HepG2 (cell line): Measurements from ENCODE around the gene PNLDC1. TPM values are rescaled to one million over a fixed set of nuclear protein-coding genes. Genes with fewer than 3 reads are reported as not detected.
A peak's percentile ranks its signal among the peaks of the same experiment; 100 is the strongest.

Source experiments
- DMAP1 ChIP-seq: IDR thresholded peaks from 2 replicates; pipeline ENCODE4 v1.6.1; 2016
- FOXK2 ChIP-seq: fragments of 450-650 bp; IDR thresholded peaks from 2 replicates; pipeline ENCODE4 v1.6.1; 2016
- MTF2 ChIP-seq: sonication (generic); formaldehyde crosslinking; IDR thresholded peaks from 2 replicates; pipeline ENCODE4 v1.5.0; 2020; ENCODE audit warnings: missing genetic modification reagents, borderline replicate concordance
- POLR2AphosphoS2 ChIP-seq: IDR thresholded peaks from 2 replicates; pipeline ENCODE4 v1.6.1; 2011; ENCODE audit warnings: low read depth, low read length, improper control_type of control experiment
- RFXANK ChIP-seq: IDR thresholded peaks from 2 replicates; pipeline ENCODE4 v1.6.1; 2016
- SMARCC2 ChIP-seq: fragments of 450-650 bp; IDR thresholded peaks from 2 replicates; pipeline ENCODE4 v1.6.1; 2017; ENCODE audit warnings: antibody characterized with exemption, mild to moderate bottlenecking
- STAT5B ChIP-seq: sonication (generic); formaldehyde crosslinking; IDR thresholded peaks from 2 replicates; pipeline ENCODE4 v1.4.0; 2020; ENCODE audit warnings: missing genetic modification reagents
- ZBTB1 ChIP-seq: sonication (generic); formaldehyde crosslinking; IDR thresholded peaks from 2 replicates; pipeline ENCODE4 v1.4.0; 2020; ENCODE audit warnings: missing genetic modification reagents, borderline replicate concordance
- ZBTB3 ChIP-seq: sonication (generic); formaldehyde crosslinking; IDR thresholded peaks from 2 replicates; pipeline ENCODE4 v1.4.0; 2020; ENCODE audit warnings: low read depth, mild to moderate bottlenecking, moderate library complexity, missing genetic modification reagents, borderline replicate concordance
- ZFP41 ChIP-seq: sonication (generic); formaldehyde crosslinking; IDR thresholded peaks from 2 replicates; pipeline ENCODE4 v1.4.0; 2020; ENCODE audit warnings: mild to moderate bottlenecking, missing genetic modification reagents, borderline replicate concordance
- ZKSCAN1 ChIP-seq: fragments of 150-350 bp; IDR thresholded peaks from 2 replicates; pipeline ENCODE4 v1.6.1; 2014; ENCODE audit warnings: low read length
- ZNF124 ChIP-seq: sonication (generic); formaldehyde crosslinking; IDR thresholded peaks from 2 replicates; pipeline ENCODE4 v1.4.0; 2020; ENCODE audit warnings: missing genetic modification reagents
- ZNF296 ChIP-seq: sonication (generic); formaldehyde crosslinking; conservative IDR thresholded peaks from 2 replicates; pipeline ENCODE4 v1.5.0; 2020; ENCODE audit warnings: mild to moderate bottlenecking, missing genetic modification reagents
- ZNF34 ChIP-seq: sonication (generic); formaldehyde crosslinking; IDR thresholded peaks from 2 replicates; pipeline ENCODE4 v1.4.0; 2020; ENCODE audit warnings: mild to moderate bottlenecking, missing genetic modification reagents, borderline replicate concordance
- ZNF652 ChIP-seq: IDR thresholded peaks from 2 replicates; pipeline ENCODE4 v1.6.1; 2016; ENCODE audit warnings: low read depth, borderline replicate concordance
- polyA plus RNA-seq, 8 experiments: library from polyadenylated mRNA; depleted of rRNA in 3 of 8; stranded (reverse) in 7 of 8; unstranded in 1 of 8; fragments of >200 nt; fragmentation: Illumina TruSeq in 4 of 8; extraction: Trizol in 4 of 8; gene quantifications; 2 replicates each; pipeline versions ENCODE4 v1.2.1 to v1.2.3, GENCODE V29; 2011 to 2016; ENCODE audit warnings: low read depth in 4 of 8, missing spikeins in 1 of 8, mixed read lengths in 1 of 8; ENCODE audit not compliant: insufficient read depth in 1 of 8
- total RNA-seq, 5 experiments: library from RNA; depleted of rRNA; stranded (reverse); fragments of >200 nt; fragmentation: Illumina TruSeq; extraction: Trizol; gene quantifications; 2 replicates each; pipeline ENCODE4 v1.2.3, GENCODE V29; 2016; ENCODE audit warnings: low read depth in 1 of 5
- TF ChIP-seq, protein P1 (sequence below): sonication (generic); formaldehyde crosslinking; IDR thresholded peaks from 2 replicates; pipeline ENCODE4 v1.4.0; 2020; ENCODE audit warnings: missing genetic modification reagents, borderline replicate concordance
- TF ChIP-seq, protein P2 (sequence below): sonication (generic); formaldehyde crosslinking; IDR thresholded peaks from 2 replicates; pipeline ENCODE4 v1.9.0; 2021; ENCODE audit warnings: missing genetic modification reagents, borderline replicate concordance
- TF ChIP-seq, protein P3 (sequence below): sonication (generic); formaldehyde crosslinking; conservative IDR thresholded peaks from 2 replicates; pipeline ENCODE4 v1.4.0; 2020; ENCODE audit warnings: mild to moderate bottlenecking, missing genetic modification reagents, moderate library complexity
- TF ChIP-seq, protein P4 (sequence below): sonication (generic); formaldehyde crosslinking; IDR thresholded peaks from 2 replicates; pipeline ENCODE4 v1.4.0; 2020; ENCODE audit warnings: missing genetic modification reagents; ENCODE audit errors: not compliant biosample characterization
- TF ChIP-seq, protein P5 (sequence below): sonication (generic); formaldehyde crosslinking; IDR thresholded peaks from 2 replicates; pipeline ENCODE4 v1.5.0; 2020; ENCODE audit warnings: mild to moderate bottlenecking, missing genetic modification reagents, borderline replicate concordance

Gene PNLDC1
- total and polyA plus RNA-seq, 2 of the 13 experiments (the other 11 are each of a cell fraction or from before 2014, with no cell fraction given): not detected

DNA sequence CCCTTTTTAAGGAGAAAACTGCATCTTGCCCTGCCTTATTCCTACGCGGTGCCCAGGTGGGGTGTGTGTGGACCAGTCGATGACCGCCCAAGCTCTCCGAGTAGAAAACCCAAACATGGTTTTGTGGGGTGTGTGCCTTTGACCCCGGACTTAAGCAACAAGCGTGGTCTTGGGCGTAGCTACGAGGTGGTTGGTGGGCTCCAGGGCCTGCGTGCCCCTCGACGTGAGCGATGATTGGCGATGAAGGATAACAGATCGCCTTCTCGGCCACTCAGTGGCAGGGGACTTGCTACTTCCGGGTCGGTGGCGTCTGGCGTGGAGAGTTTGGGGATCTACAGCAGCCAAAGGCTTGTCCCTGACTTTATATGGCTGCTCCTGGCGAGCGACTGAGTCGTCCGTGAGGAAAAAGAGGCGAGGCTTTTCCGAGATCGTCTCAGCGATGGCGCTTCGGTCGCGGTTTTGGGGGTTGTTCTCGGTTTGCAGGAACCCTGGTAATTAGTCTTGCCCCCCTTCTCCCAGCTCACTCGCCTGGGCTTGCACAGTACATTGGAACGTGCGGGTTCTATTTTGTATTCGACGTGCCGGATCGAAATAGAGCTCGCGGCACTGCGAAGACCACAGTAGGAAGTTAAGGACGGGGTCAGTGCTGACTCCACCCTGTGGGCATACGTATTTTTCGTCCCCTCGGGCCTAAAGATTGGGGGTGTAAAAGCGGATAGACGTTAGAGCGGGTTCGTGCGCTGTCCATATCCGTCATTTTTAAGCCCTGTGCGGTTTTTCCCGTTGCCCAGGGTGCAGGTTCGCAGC, 9.7 kb upstream of the PNLDC1 start, which contains the start of gene MRPL18 (continued):
- TF ChIP-seq ZKSCAN1 (0 out of 2 replicates have a peak, but pooled peaks have one; percentile 18), DMAP1 (CRISPR knock-in tag) (peak; percentile 58; the same call in 1 of the 2 replicates), ZNF124 (CRISPR knock-in tag) (no peak), ZBTB3 (CRISPR knock-in tag) (no peak; the same call in 1 of the 2 replicates), SMARCC2 (no peak), MTF2 (no peak), RFXANK (CRISPR knock-in tag) (no peak), ZNF296 (CRISPR knock-in tag) (no peak), ZNF652 (CRISPR knock-in tag) (no peak), ZFP41 (no peak), FOXK2 (no peak), ZBTB1 (CRISPR knock-in tag) (no peak), STAT5B (CRISPR knock-in tag) (no peak), POLR2AphosphoS2 (no peak), ZNF34 (no peak)
- TF ChIP-seq, protein P1, sequence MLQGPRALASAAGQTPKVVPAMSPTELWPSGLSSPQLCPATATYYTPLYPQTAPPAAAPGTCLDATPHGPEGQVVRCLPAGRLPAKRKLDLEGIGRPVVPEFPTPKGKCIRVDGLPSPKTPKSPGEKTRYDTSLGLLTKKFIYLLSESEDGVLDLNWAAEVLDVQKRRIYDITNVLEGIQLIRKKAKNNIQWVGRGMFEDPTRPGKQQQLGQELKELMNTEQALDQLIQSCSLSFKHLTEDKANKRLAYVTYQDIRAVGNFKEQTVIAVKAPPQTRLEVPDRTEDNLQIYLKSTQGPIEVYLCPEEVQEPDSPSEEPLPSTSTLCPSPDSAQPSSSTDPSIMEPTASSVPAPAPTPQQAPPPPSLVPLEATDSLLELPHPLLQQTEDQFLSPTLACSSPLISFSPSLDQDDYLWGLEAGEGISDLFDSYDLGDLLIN (CRISPR knock-in tag): no peak
- TF ChIP-seq, protein P2, sequence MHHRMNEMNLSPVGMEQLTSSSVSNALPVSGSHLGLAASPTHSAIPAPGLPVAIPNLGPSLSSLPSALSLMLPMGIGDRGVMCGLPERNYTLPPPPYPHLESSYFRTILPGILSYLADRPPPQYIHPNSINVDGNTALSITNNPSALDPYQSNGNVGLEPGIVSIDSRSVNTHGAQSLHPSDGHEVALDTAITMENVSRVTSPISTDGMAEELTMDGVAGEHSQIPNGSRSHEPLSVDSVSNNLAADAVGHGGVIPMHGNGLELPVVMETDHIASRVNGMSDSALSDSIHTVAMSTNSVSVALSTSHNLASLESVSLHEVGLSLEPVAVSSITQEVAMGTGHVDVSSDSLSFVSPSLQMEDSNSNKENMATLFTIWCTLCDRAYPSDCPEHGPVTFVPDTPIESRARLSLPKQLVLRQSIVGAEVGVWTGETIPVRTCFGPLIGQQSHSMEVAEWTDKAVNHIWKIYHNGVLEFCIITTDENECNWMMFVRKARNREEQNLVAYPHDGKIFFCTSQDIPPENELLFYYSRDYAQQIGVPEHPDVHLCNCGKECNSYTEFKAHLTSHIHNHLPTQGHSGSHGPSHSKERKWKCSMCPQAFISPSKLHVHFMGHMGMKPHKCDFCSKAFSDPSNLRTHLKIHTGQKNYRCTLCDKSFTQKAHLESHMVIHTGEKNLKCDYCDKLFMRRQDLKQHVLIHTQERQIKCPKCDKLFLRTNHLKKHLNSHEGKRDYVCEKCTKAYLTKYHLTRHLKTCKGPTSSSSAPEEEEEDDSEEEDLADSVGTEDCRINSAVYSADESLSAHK (CRISPR knock-in tag): no peak
- TF ChIP-seq, protein P3, sequence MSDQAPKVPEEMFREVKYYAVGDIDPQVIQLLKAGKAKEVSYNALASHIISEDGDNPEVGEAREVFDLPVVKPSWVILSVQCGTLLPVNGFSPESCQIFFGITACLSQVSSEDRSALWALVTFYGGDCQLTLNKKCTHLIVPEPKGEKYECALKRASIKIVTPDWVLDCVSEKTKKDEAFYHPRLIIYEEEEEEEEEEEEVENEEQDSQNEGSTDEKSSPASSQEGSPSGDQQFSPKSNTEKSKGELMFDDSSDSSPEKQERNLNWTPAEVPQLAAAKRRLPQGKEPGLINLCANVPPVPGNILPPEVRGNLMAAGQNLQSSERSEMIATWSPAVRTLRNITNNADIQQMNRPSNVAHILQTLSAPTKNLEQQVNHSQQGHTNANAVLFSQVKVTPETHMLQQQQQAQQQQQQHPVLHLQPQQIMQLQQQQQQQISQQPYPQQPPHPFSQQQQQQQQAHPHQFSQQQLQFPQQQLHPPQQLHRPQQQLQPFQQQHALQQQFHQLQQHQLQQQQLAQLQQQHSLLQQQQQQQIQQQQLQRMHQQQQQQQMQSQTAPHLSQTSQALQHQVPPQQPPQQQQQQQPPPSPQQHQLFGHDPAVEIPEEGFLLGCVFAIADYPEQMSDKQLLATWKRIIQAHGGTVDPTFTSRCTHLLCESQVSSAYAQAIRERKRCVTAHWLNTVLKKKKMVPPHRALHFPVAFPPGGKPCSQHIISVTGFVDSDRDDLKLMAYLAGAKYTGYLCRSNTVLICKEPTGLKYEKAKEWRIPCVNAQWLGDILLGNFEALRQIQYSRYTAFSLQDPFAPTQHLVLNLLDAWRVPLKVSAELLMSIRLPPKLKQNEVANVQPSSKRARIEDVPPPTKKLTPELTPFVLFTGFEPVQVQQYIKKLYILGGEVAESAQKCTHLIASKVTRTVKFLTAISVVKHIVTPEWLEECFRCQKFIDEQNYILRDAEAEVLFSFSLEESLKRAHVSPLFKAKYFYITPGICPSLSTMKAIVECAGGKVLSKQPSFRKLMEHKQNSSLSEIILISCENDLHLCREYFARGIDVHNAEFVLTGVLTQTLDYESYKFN (CRISPR knock-in tag): no peak; the same call in 1 of the 2 replicates
- TF ChIP-seq, protein P4, sequence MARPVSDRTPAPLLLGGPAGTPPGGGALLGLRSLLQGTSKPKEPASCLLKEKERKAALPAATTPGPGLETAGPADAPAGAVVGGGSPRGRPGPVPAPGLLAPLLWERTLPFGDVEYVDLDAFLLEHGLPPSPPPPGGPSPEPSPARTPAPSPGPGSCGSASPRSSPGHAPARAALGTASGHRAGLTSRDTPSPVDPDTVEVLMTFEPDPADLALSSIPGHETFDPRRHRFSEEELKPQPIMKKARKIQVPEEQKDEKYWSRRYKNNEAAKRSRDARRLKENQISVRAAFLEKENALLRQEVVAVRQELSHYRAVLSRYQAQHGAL (CRISPR knock-in tag): no peak
- TF ChIP-seq, protein P5, sequence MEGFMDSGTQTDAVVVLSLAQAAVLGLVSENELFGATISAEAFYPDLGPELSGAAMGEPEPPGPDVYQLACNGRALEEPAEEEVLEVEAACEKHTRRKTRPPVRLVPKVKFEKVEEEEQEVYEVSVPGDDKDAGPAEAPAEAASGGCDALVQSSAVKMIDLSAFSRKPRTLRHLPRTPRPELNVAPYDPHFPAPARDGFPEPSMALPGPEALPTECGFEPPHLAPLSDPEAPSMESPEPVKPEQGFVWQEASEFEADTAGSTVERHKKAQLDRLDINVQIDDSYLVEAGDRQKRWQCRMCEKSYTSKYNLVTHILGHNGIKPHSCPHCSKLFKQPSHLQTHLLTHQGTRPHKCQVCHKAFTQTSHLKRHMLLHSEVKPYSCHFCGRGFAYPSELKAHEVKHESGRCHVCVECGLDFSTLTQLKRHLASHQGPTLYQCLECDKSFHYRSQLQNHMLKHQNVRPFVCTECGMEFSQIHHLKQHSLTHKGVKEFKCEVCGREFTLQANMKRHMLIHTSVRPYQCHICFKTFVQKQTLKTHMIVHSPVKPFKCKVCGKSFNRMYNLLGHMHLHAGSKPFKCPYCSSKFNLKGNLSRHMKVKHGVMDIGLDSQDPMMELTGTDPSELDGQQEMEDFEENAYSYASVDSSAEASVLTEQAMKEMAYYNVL (CRISPR knock-in tag): no peak
